Stimulated activated CD8-positive, alpha-beta memory T cell treated with anti-CD3 and anti-CD28 coated beads, Interleukin-7, amount 100 ng/mL, for 48 hours (primary cell): ENCODE measurements around the gene LRP1B.
"Not testable (repeated sequence)": the region's sequence is repeated elsewhere in the genome, so short reads cannot be mapped to it uniquely, and the experiment has no call there.

Experiments used
- DNase-seq, 2 donors: peaks; one replicate each; pipeline ENCODE4 v3.0.0-alpha.2; 2020; ENCODE audit warnings: low read depth in 1 of 2; ENCODE audit errors: extremely low read depth in 1 of 2

LRP1B gene

DNA sequence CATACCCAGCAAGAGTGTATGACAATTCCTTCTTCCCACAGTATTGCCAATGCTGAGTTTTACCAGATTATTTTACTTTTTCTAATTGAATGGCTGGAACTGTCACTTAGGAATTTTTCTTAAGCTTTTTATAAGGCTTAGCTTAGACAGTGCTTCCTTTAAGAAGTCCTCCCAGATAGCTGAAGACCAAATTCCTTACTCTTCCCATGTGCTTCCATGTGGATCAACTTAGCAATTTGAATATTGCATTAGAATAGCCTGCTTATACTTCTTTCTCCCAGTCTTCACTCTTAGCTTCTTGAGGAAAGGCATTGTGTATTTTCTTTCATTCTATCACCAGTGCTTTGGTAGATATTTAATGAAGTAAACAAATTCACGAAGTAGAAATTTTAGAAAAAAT lies 1144.4 kb downstream of the LRP1B start:
- no peak for DNase-seq

DNA sequence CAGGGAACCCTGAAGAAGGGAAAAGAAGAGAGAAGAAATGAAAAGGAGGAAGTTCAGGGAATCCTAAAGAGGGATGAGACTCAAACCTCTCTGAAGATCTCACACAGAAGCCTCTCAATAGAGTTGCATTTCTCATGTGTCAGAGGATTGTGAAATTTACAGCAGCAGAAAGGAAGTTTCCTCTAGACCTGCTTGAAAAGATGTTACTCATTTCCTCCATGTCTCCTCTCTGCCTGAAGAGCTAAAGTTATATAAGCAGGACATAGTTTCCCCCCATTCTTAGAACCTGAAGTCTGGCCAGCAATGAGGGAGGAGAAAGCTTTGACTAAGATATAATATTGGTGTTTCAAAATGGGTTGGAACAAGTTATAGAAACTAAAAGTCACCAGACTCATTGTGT lies 1155.6 kb downstream of the LRP1B start:
- no peak for DNase-seq

DNA sequence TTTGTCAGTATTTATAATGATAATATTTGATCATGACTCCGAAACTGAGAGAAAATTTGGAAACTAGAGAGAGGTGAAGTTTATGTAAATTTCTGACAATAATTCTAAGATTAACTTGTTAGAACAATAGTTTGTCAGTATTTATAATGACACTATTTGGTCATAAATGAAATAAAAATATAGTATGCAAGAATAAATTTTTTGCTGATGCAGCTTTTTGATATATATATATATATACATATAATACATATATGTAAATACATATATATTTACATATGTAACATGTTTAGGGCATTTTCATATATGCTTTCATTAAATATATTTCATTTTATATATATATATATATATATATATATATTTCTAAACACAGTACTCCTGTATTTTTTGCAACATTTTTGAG lies 1158.1 kb downstream of the LRP1B start:
- no peak for DNase-seq

DNA sequence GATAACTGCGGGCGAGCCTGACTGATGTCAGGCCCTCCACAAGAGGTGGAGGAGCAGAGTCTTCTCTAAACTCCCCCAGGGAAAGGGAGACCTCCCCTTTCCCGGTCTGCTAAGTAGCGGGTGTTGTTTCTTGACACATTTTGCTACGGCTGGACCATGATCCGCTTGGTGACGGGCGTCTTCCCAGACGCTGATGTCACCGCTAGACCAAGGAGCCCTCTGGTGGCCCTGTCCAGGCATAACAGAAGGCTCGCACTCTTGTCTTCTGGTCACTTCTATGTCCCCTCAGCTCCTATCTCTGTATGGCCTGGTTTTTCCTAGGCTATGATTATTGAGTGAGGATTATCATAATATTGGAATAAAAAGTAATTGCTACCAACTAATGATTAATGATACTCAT lies 1166.5 kb downstream of the LRP1B start:
- not testable (repeated sequence) for DNase-seq

DNA sequence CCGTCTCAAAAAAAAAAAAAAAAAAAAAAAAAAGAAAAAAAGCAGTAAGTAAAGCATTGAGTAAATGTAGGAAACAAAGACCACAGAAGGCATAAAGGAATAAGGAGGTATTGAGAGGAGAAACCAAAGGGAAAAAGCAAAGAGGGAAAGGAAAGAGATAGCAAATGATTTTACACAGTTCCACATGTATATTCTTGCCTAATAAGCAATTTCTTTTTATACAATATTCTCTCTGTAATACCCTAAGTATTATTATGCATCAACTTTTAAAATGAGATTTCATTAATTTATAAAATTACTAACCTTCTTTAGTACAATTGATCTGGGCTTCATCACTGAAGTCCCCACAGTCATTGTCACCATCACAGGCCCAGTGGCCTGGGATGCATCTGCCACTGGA lies 1180.9 kb downstream of the LRP1B start:
- no peak for DNase-seq

DNA sequence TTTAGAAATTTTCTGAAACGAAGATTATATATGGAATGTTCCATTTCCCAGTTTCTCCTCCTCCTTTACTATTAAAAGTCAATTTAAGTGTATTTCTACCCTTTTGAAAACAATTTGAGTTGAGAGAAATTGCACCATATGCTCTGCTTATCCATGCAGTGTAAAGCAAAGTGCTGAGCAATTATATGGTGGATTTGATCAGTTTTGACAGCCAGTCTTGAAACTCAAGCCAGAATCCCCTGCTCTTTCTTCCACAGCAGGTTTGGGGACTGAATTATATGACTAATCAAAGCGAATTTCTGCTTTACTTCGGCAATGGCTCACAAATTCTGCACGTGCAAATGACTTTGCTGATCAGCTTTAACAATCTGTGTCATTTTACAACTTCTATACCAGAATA lies 1183.6 kb downstream of the LRP1B start:
- no peak for DNase-seq

DNA sequence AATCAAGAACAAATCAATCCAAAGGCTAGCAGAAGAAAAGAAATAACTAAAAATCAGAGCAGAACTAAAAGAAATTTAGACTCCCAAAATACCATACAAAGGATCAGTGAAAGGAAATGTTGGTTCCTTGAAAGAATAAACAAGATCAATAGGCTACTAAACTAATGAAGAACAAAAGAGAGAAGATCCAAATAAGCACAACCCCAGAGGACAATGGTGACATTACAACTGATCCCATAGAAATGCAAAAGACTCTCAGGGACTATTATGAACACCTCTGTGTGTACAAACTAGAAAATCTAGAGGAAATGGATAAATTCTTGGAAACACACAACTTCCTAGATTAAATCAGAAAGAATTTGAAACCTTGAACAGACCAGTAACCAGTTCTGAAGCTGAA lies 1186.9 kb downstream of the LRP1B start:
- DNase-seq = no peak

DNA sequence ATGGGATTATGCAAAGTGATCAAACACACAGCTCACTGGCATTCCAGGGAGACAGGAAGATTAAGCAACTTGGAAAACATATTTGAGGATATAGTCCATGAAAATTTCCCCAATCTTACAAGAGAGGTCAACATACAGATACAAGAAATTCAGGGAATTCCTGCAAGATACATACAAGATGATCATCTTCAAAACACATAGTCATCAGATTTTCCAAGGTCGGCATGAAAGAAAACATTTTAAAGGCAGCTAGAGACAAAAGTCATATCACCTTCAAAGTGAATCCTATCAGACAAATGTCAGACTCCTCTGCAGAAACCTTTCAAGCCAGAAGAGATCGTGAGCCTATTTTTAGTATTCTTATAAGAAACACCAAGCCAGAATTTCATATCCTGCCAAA lies 1188.5 kb downstream of the LRP1B start:
- DNase-seq = no peak

DNA sequence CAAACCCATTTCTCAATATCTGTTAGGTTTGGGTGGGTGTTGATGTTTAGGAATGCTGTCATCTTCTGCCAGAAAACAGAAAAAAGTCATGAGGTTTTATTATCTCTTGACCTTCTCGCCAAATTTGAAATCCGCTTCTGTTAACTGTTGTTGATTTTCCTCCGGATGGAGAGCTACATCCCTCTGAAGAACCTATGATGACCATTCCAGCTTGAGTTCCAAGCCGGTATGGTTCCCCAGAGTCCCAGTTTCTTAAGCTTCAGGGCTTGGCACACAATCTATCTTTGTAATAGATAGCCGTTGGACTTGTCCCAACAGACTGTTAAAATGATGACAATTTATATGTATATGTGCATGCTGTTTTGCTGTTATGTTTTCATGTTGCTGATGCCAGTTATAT lies 1201.0 kb downstream of the LRP1B start:
- no peak for DNase-seq

DNA sequence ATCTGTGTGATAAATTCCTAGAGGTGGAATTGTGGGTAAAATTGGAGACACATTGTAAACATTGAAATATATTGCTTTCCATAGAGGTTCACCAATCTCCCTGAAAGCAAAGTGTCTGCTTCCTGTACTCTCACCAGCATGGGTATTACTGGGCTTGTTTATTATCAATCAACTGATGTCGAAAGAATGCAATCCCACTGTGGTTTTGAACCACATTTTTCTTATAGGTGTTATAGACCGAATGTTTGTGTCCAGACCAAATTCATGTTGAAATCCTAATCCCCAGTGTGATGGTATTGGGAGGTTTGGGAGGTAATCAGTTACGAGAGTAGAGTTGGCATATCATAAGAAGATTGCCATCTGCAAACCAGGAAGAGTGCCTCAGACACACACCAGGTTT lies 1212.4 kb downstream of the LRP1B start:
- DNase-seq = no peak

DNA sequence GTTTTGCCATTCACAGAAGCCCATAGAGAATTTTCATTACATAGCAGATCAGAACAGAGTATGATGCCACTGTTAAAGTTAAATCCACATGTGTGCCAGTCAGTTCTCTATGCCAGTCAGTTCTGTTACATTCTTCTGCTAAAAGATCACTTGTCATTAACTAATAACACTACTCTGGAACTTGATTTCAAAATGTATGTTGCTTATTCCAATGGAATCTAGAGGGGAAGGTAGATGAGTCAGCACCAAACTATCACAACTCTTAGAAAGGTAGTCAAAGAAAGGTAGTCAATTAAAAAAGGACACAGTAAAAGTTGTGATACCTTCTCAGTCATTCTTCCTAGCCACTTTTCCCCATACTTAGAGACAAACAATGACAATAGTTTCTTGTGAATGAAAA lies 1214.4 kb downstream of the LRP1B start:
- DNase-seq = no peak

DNA sequence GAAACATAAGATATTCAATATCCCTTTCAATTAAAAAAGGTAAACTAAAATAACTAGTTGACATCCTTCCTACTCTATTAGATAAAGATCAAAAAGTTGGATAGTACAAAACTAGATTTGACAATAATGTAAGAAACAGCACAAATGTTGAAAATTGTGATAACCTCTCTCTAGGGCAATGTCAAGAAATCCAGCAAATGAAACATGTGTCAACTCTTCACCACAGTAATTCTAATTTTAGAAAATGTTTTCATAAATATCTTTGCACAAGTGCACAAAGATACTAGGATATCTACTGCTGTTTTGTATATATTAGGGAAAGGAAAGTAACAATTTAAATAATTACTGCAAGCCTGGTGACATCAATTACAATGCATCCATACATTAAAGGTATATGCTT lies 1220.1 kb downstream of the LRP1B start:
- no peak for DNase-seq

DNA sequence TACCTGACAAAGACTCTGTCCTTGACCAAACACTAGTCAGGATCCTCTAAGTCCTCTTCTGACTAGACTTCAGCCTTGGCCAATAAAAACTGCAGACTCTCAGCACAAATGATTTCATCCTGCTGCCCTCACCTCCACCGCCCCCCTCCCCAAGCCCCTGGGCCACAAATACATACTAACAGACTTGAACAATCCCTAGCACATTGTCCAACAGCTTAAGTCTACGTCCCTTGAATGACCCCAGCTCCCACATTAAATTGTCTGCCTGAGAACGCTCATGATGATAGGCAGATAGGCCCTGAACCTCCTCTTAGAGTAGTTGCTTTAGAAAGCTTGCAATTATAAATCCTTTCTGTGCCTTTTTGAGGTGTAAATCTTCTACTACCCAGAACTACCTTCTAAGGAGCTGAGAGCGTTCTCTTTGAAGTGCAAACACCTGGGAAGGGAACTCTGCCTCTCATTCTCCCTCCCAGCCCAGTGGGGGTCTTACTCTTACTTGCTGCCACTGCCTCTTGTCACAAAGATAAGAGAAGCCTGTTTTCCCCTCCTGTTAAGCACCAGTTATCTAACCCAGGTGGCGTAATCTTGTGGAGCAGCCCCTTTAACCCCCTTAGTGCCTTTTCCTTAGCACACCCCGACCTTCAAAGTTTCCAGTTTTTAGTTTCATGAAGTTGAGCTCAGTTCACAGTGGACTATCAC lies 1225.6 kb downstream of the LRP1B start:
- no peak for DNase-seq

DNA sequence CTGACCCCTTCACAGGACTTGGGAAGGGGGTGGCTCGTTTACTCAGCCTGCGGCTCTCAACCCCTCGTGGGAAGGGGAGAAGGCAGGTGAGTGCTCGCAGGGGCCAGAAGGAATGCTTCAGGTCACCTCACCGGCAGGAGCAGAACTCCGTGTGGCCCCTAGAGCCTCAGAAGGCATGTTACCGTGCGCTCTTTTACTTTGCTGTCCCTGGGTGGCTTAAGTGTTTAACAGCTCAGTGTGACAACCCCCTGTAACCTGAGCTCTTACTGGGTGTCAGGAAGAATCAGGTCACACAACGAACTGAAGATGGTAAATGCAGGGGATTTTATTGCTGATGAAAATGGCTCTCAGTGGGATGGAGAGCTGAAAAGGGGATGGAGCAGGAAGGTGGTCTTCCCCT lies 1235.4 kb downstream of the LRP1B start:
- no peak for DNase-seq

DNA sequence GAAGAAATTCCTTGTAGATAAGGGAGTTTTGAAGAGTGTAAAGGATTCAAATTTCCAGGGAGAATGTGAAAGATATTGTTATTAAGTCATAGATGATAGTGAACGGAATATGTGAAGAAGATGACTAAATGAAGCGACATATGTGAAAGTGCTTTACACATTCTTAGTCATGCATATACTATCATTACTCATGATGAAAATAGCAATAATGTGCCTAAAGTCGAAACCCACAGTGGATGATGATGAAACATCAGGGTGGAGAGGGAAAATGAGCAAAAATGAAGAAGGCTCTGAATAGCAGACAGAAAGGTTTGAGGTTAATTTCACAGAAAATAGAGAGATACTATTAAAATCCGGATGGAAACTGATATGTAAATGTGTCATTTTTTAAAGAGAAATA lies 1237.1 kb downstream of the LRP1B start:
- DNase-seq = no peak

DNA sequence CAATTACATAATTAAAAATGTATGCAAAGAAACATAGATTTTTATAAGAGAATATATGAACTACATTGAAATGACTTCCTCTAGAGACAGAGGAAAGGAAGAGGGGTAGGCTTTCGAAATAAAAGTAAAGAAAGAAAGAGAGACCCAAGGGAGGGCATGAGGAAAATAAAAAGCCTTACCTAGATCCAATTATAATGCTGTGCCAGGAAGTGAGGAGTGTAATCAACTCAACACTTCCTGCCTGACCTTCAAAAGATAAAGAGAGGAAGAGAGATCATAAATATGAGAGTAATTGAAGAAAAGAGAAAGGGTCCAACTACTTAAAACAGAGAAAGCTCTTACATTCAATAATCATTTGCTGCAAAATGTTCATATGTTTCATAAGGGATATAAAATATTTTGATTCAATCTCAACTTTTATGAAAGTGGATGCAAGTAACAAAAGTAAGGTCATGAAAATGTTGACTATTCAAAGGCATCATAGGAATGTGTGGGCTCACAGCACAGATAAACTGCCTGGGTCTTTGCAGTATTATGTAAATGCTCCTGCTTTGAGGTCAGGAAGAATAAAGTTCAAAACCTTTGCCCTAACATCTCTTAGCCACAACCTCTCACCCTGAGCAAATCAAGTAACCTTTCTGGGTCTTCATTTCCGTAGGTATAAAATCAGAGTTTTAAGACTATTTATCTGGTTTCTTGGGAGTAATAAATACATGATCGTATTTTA lies 1237.7 kb downstream of the LRP1B start:
- no peak for DNase-seq

DNA sequence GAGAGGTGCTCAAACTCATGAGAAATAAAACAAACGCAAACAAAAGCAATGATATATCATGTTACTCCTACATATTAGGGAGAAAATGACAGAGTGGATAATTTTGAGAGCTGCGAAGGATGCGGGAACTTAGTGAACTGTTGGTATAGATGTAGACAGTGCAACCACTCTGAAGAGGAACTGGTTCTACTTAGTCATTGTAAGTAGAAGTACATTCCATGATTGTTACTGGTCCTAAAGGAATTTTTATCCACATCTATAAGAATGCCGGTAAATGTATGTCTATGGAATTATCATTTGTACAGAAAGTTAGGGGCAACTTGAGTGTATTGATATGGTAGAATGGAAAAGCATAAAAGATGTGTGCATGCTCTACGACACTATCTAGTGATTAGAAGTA lies 1238.4 kb downstream of the LRP1B start:
- no peak for DNase-seq

DNA sequence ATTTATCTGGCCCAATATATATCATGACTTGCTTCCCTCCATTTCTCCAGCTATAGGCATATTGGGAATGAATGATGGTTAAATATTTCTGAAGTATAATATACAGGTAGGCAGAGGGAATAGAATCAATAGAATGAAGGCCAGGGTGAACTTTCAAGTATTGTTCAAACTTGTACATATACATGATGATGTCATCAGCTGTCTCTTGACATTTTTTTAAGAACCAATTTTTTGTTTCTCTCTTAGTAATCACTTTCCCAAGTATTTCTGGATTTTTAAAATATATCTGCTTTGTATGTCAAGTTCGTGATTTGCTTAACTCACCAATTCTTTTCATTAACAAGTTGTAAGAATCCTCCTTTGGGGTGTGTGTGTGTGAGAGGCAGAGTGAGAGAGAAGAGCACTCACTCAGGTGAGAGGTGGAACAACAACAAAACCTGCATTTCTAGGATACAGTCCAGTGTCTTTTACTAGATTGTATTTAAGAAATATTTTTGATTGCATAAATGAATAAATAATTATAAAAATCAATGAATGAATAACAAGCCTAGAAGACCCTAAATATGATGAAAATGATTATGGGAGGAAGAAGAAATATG lies 1239.1 kb downstream of the LRP1B start:
- no peak for DNase-seq

DNA sequence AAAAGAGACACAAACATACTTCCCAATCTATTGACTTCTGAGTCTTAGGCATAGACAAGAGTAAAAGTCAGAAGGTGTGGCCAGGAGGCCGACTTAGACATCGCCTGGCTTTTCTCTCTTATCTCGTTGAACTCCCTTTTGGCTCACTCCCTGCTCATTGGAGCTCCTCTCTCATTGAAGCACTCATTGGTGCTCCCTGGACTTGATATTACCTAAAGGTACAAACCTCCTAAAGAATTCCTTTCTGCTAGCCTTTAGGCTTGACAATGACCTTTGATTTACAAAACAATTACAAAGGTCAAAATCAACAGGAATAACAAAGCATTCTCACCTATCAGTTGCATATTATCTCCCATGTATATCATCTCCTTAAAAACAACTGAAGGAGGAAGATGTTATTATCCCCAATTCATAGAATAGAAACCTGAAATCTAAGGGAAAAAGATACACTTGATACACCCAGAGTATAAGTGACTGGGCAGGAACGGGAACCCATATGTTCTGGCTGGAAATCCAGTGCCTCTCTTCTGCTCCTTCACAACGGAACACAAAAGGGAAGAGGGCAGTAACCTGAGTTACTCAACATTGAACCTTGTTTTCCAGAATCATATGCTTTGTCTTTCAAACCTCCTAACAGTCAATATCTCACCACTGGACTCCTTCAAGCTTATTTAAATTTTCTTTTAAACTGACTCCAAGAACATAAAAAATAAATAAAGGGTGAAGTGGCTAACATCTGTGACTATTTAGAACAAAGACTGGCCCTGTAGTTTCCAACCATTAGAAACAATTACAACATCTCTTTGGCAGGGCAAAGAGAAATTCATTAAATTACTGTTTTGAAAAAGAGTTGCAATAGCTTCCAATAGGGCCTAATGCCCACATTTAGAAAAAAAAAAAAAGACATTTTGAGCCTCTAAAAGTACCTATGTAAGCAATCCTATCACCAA lies 1247.9 kb downstream of the LRP1B start:
- no peak for DNase-seq

DNA sequence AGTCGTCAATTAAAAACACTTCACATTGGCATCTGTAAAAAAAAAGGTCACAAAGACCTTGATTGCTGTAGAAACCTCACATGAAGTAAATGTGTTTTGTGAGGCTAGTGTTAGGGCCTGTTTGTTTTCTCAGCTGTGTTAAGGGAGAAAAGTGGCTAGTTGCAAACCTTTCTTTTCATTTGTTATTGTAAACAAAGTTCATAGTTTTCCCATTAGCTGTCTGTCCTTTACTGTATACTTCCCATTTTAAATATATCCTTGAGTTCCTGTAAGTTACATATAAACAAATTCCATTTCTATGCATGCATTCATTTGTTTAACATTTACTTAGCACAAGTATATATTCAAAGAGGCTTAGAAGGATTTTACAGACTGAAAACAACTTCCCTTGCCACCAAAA lies 1250.2 kb downstream of the LRP1B start:
- no peak for DNase-seq

DNA sequence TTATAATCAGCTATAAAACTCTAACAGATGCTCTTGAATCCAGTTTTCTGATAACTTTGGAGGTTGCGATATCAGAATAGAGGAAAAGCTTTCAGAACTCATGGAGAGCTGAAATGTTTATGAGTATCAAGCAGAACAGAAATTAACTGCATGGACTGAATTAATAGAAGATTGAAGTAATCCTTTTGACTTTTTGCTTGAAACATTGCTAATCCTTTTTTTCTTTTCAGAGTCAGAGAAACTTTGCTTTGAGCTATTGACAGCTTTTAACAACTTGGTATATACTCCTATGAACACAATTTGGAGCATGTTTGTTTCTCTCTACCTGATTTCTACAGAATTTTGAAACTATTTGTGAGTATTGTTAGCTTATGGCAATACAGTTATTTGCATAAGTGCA lies 1254.8 kb downstream of the LRP1B start:
- DNase-seq = no peak
